Measurements from ENCODE around the gene KANK4.

- TF ChIP-seq EZH2 (IDR thresholded peaks at IDR 0.05; ENCODE audit: low read length, missing control alignments) = no peak
- TF ChIP-seq CTCF (conservative IDR thresholded peaks at IDR 0.05 in 1 of 2, IDR thresholded peaks at IDR 0.05 in 1 of 2; ENCODE audit: low read depth in 1 of 2, low read length in 2 of 2) = no peak
Observed at GRCh38 chr1:62341615-62342014, 22.4 kb upstream of the KANK4 start.

Data from fibroblast of lung (primary cell).